NCI-H187 treated with DMSO at 0.1 percent for 48 hours (cell line): ENCODE data around the gene MAMDC4.

Source experiments
- DNase-seq: peaks from one replicate; lab custom pipeline; 2025; lab: John Stamatoyannopoulos, UW

The MAMDC4 gene

DNA sequence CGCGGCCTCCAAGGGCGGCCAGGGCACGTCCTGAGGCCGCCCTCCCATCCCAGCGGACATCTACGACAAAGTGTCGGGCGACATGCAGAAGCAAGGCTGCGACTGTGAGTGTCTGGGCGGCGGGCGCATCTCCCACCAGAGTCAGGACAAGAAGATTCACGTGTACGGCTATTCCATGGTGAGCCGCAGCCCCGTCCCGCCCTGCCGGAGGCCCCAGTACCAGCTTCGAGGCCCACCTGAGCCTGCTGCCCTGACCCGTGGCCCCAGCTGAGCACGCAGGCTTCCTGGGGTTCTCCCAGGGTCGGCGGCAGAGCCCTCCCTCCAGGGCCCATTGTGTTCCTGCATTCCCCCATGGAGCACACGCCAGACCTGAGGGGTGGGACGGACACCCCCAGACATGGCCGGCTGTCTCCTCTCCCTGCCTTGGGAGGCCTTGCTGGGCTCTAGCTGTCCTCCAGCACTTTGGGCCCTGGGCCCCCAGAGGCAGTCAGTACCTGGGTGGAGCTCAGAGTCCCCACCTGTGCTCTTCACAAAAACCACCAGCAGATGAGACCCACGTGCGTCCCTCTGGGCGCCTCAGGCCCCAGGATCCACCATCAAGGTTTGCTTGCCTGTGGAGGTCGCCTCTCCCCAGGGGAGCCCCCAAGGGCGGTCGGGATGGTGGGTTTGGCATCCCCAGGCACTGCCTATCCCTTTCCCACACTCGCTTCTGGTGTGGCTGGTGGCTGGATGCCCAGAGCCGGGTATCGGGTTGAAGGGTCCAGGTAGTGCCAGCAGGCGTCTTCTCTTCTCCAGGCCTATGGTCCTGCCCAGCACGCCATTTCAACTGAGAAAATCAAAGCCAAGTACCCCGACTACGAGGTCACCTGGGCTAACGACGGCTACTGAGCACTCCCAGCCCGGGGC lies 1.9 kb upstream of the MAMDC4 start:
- DNase-seq: no peak

- no peak for DNase-seq
Measured at GRCh38 chr9:136850866-136851775, 1.0 kb upstream of the MAMDC4 start.

DNA sequence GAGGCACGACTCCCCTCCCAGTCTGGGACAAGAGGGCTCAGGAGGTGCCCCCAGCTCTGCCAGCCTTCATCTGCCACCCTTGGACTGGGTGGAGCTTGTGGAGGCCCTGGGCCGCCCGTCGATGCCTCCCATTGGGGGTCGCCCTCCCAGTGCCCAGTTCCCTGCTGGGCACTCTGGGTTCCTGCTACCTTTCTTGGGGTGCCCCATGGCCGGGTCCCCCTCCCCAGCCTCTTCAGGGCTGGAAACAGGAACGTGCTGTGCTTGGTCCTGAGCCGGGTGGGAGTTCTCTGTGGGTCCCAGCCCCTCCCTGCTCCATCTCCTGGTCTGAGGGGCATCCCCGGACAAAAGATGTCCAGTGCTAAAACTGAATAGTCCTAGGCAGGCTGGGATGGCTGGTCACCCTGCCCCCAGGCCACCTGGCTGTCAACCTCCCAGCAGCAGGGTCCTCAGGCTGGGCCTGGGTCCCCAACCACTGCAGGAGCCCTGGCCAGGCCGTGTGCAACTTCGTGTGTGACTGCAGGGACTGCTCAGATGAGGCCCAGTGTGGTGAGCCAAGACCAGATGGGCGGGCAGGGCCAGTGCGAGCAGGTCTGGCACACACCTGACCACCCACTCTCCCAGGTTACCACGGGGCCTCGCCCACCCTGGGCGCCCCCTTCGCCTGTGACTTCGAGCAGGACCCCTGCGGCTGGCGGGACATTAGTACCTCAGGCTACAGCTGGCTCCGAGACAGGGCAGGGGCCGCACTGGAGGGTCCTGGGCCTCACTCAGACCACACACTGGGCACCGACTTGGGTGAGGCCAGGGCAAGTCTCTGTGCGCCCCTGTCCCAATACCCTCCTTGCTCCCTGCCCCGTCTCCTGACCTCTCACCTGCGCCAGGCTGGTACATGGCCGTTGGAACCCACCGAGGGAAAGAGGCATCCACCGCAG lies 784 bp downstream of the MAMDC4 start:
- DNase-seq: no peak

GRCh38 chr9:136853596-136854112 lies 1.5 kb downstream of the MAMDC4 start:
- DNase-seq: no peak

DNA sequence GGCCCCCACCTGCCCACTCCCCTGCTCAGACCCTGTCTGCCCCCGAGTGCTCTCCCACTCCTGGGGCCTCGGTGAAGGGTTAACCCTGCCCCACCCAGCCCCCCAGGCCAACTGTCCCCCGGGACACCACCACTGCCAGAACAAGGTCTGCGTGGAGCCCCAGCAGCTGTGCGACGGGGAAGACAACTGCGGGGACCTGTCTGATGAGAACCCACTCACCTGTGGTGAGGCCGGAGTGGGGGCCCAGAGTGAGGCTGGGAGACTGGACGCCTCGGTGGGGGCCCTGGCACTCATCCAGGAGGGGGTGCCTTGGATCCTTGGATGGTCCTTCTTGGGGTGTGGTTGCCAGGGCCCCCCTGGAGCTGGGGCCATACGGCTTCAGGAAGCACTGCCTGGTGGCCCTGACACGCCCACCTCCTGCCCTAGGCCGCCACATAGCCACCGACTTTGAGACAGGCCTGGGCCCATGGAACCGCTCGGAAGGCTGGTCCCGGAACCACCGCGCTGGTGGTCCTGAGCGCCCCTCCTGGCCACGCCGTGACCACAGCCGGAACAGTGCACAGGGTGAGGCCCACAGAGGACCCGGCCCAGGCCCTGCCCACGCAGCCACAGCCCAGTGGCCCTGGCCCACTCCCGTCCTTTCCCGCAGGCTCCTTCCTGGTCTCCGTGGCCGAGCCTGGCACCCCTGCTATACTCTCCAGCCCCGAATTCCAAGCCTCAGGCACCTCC lies 2.1 kb downstream of the MAMDC4 start:
- no peak for DNase-seq

GRCh38 chr9:136854842-136855460 lies 2.8 kb downstream of the MAMDC4 start:
- DNase-seq: no peak

GRCh38 chr9:136855461-136856078 lies 3.4 kb downstream of the MAMDC4 start:
- no peak for DNase-seq

DNA sequence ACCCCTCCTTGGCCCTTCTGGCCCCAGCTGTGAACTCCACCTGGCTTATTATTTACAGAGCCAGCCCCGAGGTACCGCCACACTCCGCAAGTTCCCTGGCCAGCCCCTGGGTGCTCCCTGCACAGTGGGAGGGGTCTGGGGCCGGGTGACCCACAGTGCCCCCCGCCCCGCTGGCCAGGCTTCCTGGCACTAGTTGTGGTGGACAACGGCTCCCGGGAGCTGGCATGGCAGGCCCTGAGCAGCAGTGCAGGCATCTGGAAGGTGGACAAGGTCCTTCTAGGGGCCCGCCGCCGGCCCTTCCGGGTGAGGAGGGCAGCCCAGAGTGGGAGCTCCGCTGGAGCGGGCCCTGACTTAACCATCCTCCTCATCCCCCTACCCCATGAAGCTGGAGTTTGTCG lies 3.9 kb downstream of the MAMDC4 start:
- DNase-seq: no peak

- no peak for DNase-seq
Measured at GRCh38 chr9:136856541-136857141, 4.5 kb downstream of the MAMDC4 start.

GRCh38 chr9:136857166-136857565 lies 5.0 kb downstream of the MAMDC4 start:
- no peak for DNase-seq

DNA sequence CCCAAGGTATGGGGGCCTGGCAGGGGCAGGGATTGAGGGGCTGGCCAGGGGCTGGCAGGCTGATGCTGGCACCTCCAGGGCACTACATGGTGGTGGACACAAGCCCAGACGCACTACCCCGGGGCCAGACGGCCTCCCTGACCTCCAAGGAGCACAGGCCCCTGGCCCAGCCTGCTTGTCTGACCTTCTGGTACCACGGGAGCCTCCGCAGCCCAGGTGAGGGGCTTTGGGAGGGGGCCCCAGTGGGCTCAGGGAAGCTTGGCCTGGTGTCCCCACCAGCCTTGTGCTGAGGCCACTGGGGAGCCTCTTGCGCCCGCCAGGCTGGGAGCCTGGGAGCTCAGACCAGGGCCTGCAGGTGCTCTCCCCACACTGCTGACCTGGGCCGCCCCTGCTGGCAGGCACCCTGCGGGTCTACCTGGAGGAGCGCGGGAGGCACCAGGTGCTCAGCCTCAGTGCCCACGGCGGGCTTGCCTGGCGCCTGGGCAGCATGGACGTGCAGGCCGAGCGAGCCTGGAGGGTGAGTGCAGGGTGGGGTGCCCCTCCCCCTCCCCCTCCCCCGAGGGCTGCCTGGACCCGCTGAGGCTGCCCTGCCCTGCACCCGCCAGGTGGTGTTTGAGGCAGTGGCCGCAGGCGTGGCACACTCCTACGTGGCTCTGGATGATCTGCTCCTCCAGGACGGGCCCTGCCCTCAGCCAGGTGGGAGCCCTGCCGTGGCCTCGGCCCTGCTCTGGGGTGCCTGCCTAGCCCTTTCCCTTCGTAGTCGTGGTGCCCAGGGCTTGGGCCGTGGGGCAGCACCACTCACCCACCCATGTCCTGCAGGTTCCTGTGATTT lies 5.7 kb downstream of the MAMDC4 start:
- DNase-seq: no peak

- DNase-seq: no peak
Measured at GRCh38 chr9:136858452-136858843, 6.3 kb downstream of the MAMDC4 start.

GRCh38 chr9:136858844-136859757 lies 7.0 kb downstream of the MAMDC4 start:
- DNase-seq: no peak

DNA sequence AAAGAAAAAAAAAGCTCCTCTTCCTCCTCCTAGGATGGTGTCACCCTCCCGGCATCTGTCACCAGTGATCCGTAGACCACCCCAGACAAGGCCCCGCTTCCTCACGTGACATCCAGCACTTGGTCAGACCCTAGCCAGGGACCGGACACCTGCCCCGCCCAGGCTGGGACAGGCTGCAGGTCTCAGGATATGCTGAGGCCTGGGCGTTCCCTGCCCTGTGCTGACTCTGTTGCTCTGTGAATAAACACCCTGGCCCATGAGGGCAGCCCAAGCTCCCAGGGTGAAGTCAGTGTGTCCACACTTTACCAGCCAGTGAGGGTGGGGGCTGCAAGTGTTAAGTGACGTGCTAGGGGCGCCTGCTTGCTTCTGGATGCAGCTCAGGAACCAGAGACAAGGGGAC lies 8.4 kb downstream of the MAMDC4 start:
- DNase-seq: no peak

- DNase-seq: no peak
Measured at GRCh38 chr9:136860933-136861873, 9.1 kb downstream of the MAMDC4 start.

GRCh38 chr9:136861874-136862457 lies 9.8 kb downstream of the MAMDC4 start:
- no peak for DNase-seq
